Activated naive CD8-positive, alpha-beta T cell treated with anti-CD3 and anti-CD28 coated beads, Interleukin-2, amount 10 ng/mL, durations not matched to agents 7 days and 5 days (primary cell): ENCODE data around the gene IL5RA. TPM values are rescaled to one million over a fixed set of nuclear protein-coding genes. Genes with fewer than 3 reads are reported as not detected.

Experiments
- total RNA-seq, 2 experiments: library from RNA; stranded (reverse); gene quantifications; one replicate each; pipeline ENCODE4 v1.2.3, GENCODE V29; 2021

Gene IL5RA
- total RNA-seq, 2 experiments from 2014 or later = 0.48 to 0.64 TPM

Other genes starting within 250 kb of the IL5RA start
- gene TRNT1, start 16.6 kb upstream of the IL5RA start, total RNA-seq = 10 to 100 TPM; 33.9 to 35.9 TPM
- gene CRBN, start 69.3 kb upstream of the IL5RA start, total RNA-seq = 10 to 100 TPM; 73.0 to 75.6 TPM